GM18868 (cell line): ENCODE measurements around the gene KLHL5.
"Not testable (repeated sequence)": the region's sequence is repeated elsewhere in the genome, so short reads cannot be mapped to it uniquely, and the experiment has no call there.

ENCODE experiments used
- ATAC-seq: cut with Tn5 transposase; IDR thresholded peaks from one replicate; pipeline ENCODE4 v1.9.1; 2021; ENCODE audit warnings: mild to moderate bottlenecking, moderate library complexity; ENCODE audit not compliant: unreplicated experiment

KLHL5 gene

GRCh38 chr4:39085891-39086290, 23.9 kb downstream of the KLHL5 start:
- ATAC-seq: no peak

- no peak for ATAC-seq
Observed at GRCh38 chr4:39096847-39097246, 34.8 kb downstream of the KLHL5 start.

GRCh38 chr4:39097290-39097689, 35.3 kb downstream of the KLHL5 start:
- ATAC-seq: no peak

DNA sequence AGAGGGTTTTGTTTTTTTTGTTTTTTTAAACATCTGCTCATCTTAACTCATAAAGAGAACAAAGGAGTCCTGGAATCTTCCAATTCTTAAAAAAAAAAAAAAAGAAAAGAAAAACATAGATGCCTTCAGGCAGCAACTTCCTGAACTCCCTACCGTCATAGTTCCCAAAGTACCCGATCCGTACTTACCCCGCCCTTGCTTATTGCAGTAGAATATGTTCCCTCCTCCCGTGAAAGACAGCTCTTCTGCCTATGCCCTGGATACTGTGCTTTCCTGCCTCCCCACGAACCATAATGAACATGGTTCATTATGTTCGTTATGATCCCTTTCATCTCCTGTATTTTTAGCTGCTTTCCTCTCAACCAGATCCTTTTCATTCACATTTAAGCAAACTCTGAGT, 40.3 kb downstream of the KLHL5 start:
- ATAC-seq: no peak

DNA sequence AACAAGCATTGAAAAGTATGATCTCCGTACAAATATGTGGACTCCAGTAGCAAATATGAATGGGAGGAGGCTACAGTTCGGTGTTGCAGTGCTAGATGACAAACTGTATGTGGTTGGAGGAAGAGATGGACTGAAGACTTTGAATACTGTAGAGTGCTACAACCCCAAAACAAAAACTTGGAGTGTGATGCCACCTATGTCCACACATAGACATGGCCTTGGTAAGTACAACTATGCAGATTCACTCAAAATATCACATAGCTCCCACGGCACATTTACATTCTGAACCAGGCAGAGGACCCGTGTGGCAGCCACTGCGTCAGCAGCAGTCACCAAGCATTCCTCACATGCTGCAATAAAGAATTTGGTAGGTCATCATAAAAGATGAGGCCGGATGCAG, 41.3 kb downstream of the KLHL5 start:
- ATAC-seq: no peak

GRCh38 chr4:39104255-39104654, 42.2 kb downstream of the KLHL5 start:
- ATAC-seq: no peak

GRCh38 chr4:39106011-39106410, 44.0 kb downstream of the KLHL5 start:
- no peak for ATAC-seq

GRCh38 chr4:39114436-39114835, 52.4 kb downstream of the KLHL5 start:
- no peak for ATAC-seq

- ATAC-seq: no peak
Observed at GRCh38 chr4:39118034-39118658, 56.1 kb downstream of the KLHL5 start.

DNA sequence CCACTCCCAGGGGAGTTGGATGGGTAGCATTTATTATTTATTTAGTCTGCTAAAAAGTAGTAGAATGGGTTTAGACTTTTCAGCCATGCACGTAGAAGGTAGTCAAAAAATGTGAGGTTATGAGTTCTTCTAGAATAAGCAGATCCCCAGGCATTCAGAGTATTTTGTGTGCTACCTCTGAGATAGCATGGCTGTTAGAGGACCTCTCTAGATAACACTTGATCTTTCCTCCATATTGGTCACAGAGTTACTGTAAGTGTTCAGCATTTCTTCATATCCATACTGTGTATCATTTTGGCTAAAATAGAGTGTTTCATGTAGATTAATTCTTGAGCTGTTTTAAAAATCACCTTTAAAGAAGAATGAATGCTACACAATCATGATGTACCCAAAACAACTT, 58.4 kb downstream of the KLHL5 start:
- no peak for ATAC-seq

GRCh38 chr4:39124885-39125599, 63.0 kb downstream of the KLHL5 start:
- ATAC-seq: peak; percentile 83

GRCh38 chr4:39125600-39125985, 63.6 kb downstream of the KLHL5 start:
- ATAC-seq: no peak

DNA sequence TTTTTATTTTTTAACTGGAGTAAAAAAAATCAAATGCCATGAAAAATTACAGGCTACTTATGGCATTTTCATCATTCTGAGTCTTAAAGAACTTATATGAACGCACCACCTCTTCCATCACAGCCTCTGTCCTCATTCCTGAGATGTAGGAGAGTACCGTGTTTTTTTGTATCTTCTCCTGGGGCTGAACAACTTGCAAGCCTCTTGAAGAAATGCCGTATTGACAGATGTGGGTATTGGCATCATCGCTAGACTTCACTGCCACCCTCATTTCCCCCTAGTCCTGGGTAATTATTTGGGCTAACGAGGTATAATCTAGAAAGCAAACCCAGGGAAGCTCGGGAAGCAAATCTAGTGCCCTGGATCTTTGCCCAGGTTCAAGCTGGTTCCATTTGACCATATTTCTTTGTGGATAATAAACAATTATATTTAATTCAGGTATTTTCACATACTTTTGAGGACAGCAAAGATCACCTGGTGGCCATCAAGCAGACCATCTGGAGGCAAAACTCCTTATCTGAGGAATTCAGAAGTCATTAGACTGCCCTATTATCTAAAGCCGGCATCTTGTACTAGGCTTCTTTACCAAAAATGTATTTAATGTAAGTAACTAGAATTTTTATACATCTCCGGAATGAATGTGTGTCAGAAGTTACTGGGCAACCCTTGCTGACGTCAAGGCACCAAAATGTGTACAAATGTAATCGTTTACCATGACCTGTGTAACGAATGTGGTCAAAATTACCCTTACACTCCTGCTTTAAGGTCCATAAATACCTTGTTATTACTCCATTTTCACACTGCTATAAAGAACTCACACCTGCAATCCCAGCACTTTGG, 64.4 kb downstream of the KLHL5 start:
- ATAC-seq: no peak

DNA sequence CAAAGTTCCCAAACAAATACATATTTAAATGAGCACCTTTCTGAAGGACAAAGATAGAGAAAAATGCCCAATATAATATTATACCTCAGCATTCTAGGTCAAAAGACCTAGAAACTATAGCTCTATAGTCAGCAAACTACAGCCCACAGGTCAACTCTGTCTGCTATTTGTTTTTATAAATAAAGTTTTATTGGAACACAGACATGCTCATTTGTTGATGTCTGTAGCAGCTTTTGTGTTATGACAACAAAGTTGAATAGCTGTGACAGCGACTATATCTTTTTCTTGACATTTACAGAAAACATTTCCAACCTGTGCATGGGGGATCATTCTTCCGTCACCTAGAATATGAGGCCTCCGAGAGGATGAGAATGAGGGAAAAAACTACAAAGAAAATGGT, 71.6 kb downstream of the KLHL5 start:
- no peak for ATAC-seq

DNA sequence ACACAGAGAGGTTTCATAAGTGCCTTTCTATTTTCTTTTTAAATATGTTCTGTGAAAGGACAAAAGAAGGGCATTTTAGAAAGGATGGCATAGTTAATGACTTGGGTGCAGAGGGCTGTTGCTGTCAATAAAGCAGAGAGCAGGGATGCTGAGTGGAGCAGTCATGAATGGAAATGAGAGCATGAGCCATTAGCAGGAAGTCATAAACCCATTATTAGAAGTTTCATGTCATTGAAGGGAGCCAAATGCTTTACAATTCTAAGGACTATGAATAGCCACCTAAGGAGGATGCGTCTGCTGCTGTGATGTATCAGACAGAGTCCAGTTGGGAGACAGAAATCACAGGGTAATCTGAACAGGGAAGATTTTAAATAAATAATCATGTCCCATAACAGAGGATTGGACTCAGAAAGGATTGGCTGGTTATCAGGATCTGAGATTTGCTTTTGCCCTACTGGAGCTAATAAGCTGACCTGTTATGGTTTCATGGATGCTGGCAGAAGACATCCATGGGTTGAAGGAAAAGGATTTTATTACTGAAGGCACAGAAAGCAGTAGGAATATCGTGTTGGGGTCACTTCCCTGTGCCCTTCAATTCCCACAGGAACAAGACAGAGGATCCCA, 72.8 kb downstream of the KLHL5 start:
- peak; percentile 39 for ATAC-seq

GRCh38 chr4:39138227-39138626, 76.2 kb downstream of the KLHL5 start:
- not testable (repeated sequence) for ATAC-seq

- ATAC-seq: no peak
Observed at GRCh38 chr4:39146211-39146610, 84.2 kb downstream of the KLHL5 start.

DNA sequence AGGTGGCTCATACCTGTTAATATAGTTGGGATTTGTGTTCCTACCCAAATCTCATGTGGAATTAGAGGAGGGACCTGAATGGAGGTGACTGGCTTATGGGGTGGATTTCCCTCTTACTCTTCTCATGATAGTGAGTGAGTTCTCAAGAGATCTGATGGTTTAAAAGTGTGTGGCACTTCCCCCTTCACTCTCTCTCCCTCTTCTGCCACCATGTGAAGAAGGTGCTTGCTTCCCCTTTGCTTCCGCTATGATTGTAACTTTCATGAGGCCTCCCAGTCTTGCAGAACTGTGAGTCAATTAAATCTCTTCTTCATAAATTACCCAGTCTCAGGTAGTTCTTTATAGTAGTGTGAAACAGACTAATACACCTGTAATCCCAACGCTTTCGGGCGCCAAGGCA, 92.0 kb downstream of the KLHL5 start:
- ATAC-seq: no peak

GRCh38 chr4:39157520-39157919, 95.5 kb downstream of the KLHL5 start:
- no peak for ATAC-seq

DNA sequence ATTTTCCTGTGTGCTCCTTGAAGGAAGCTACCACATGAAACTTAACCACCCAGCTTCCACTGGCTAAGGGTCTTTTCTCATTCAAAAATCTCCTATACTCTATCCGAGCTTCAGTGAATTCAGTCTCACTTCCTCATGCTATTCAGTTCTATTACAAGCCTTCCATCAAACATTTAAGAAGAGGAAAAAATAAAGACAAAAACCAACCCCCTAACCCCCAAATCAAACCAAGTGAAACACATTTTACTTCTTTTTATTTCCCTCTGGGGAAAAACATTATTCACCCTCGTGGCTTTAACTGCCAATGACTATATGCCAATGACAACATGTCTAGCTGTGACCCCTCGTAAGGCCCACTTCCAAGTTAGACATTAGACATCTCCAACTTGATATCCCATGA, 104.1 kb downstream of the KLHL5 start:
- peak; percentile 65 for ATAC-seq

DNA sequence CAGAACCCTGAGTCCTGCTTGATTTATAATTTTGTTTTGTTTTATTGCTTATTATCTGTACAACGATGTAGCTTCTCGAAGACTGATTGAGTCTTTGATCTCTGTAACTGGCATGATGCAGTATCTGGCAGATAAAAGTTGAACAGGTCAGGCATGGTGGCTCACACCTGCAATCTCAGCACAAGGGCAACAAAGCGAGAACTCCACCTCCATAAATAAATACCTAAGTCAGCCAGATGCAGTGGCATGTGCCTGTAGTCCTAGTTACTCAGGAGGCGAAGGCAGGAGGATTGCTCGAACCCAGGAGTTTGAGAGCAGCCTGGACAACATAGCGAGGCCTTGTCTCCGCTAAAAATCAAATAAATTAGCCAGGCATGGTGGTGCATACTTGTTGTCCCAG, 104.6 kb downstream of the KLHL5 start:
- peak; percentile 53 for ATAC-seq
